Loucy (cell line): Measurements from ENCODE around the gene SPOCK3.

ENCODE experiments used
- H2AFZ ChIP-seq: fragments of 200-600 bp; sonication (generic); 2 replicates; pipeline ENCODE4 v1.6.0; 2016; ENCODE audit warnings: antibody characterized with exemption, mild to moderate bottlenecking, low read length, moderate library complexity
- H3F3A ChIP-seq: fragments of 200-600 bp; 2 replicates; pipeline ENCODE4 v1.6.0; 2016; ENCODE audit warnings: antibody characterized with exemption, low read depth, mild to moderate bottlenecking
- H3K27me3 ChIP-seq: fragments of 200-600 bp; sonication (generic); 2 replicates; pipeline ENCODE4 v1.6.1; 2014; ENCODE audit warnings: low read length, mild to moderate bottlenecking; ENCODE audit not compliant: insufficient read depth, poor library complexity, severe bottlenecking
- H3K36me3 ChIP-seq: fragments of 200-600 bp; sonication (generic); 2 replicates; pipeline ENCODE4 v1.6.1; 2016; ENCODE audit warnings: low read length; ENCODE audit not compliant: insufficient read depth
- H3K4me1 ChIP-seq: fragments of 200-600 bp; sonication (generic); 2 replicates; pipeline ENCODE4 v1.5.1; 2014; ENCODE audit warnings: low read length, mild to moderate bottlenecking; ENCODE audit not compliant: insufficient read depth, poor library complexity, severe bottlenecking
- H3K4me2 ChIP-seq: fragments of 200-600 bp; sonication (generic); 2 replicates; pipeline ENCODE4 v1.6.0; 2014; ENCODE audit warnings: antibody characterized with exemption, low read length, low read depth, mild to moderate bottlenecking; ENCODE audit not compliant: poor library complexity, severe bottlenecking
- H3K4me3 ChIP-seq: fragments of 200-600 bp; sonication (generic); 2 replicates; pipeline ENCODE4 v1.5.1; 2014; ENCODE audit warnings: low read length, mild to moderate bottlenecking, mixed read lengths; ENCODE audit not compliant: poor library complexity, severe bottlenecking
- H3K79me2 ChIP-seq: fragments of 200-600 bp; sonication (generic); 2 replicates; pipeline ENCODE4 v1.6.1; 2014; ENCODE audit warnings: low read length; ENCODE audit not compliant: insufficient read depth
- H3K9ac ChIP-seq: fragments of 200-600 bp; sonication (generic); 2 replicates; pipeline ENCODE4 v1.6.0; 2014; ENCODE audit warnings: mild to moderate bottlenecking, low read depth, low read length, moderate library complexity; ENCODE audit not compliant: poor library complexity, severe bottlenecking
- H3K9me2 ChIP-seq: fragments of 200-600 bp; sonication (generic); replicated peaks from 2 replicates; pipeline ENCODE4 v1.6.1; 2016; ENCODE audit warnings: low read depth, low read length, mixed read lengths
- H3K9me3 ChIP-seq: fragments of 200-600 bp; sonication (generic); 2 replicates; pipeline ENCODE4 v1.6.1; 2014; ENCODE audit warnings: mild to moderate bottlenecking, antibody characterized with exemption, low read length, low read depth; ENCODE audit not compliant: insufficient read depth
- H4K20me1 ChIP-seq: fragments of 200-600 bp; sonication (generic); 2 replicates; pipeline ENCODE4 v1.6.0; 2014; ENCODE audit warnings: antibody characterized with exemption, low read length, mild to moderate bottlenecking; ENCODE audit not compliant: insufficient read depth, poor library complexity, severe bottlenecking
- EZH2phosphoT487 ChIP-seq: fragments of 200-600 bp; IDR thresholded peaks from 2 replicates; pipeline ENCODE4 v1.6.1; 2018; ENCODE audit warnings: antibody characterized with exemption, mild to moderate bottlenecking, moderate library complexity, borderline replicate concordance
- TF ChIP-seq, protein P1 (sequence below): fragments of 200-600 bp; sonication (generic); conservative IDR thresholded peaks from 2 replicates; pipeline ENCODE4 v1.5.1; 2014; ENCODE audit warnings: mild to moderate bottlenecking, antibody characterized with exemption, low read length

Gene SPOCK3

DNA sequence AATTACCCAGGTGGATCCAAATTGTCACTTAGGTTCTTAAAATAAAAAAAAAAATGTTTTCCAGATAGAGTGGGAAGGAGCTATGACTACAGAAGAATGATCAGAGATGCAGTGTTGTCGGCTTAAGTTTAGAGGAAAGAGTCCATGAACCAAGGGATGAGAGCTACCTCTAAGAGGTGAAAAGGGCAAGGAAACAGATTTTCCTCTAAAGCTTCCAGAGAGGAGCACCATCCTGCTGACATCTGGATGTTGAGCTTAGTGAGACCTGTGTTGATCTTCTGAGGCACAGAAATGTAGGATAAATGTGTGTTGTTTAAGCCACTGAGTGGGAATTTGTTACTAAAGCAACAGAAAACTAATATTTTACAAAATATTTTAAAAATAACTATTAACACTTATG lies 498.7 kb downstream of the SPOCK3 start:
- H3K27me3 ChIP-seq, result no peaks in the 10 kb centered on the region
- H3K9me2 ChIP-seq, result no peaks in the 10 kb centered on the region
- TF ChIP-seq, protein P1, sequence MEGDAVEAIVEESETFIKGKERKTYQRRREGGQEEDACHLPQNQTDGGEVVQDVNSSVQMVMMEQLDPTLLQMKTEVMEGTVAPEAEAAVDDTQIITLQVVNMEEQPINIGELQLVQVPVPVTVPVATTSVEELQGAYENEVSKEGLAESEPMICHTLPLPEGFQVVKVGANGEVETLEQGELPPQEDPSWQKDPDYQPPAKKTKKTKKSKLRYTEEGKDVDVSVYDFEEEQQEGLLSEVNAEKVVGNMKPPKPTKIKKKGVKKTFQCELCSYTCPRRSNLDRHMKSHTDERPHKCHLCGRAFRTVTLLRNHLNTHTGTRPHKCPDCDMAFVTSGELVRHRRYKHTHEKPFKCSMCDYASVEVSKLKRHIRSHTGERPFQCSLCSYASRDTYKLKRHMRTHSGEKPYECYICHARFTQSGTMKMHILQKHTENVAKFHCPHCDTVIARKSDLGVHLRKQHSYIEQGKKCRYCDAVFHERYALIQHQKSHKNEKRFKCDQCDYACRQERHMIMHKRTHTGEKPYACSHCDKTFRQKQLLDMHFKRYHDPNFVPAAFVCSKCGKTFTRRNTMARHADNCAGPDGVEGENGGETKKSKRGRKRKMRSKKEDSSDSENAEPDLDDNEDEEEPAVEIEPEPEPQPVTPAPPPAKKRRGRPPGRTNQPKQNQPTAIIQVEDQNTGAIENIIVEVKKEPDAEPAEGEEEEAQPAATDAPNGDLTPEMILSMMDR, result no peak
- no peak for TF ChIP-seq EZH2phosphoT487
- H4K20me1 ChIP-seq, result no peaks in the 10 kb centered on the region
- H3K4me1 ChIP-seq, result no peaks in the 10 kb centered on the region
- no peak overlapping the region for H3K4me3 ChIP-seq
- no peak overlapping the region for H2AFZ ChIP-seq
- H3F3A ChIP-seq, result no peaks in the 10 kb centered on the region
- H3K4me2 ChIP-seq, result no peak overlapping the region
- no peaks in the 10 kb centered on the region for H3K79me2 ChIP-seq
- H3K9ac ChIP-seq, result no peak overlapping the region
- no peaks in the 10 kb centered on the region for H3K36me3 ChIP-seq
- H3K9me3 ChIP-seq, result no peaks in the 10 kb centered on the region

DNA sequence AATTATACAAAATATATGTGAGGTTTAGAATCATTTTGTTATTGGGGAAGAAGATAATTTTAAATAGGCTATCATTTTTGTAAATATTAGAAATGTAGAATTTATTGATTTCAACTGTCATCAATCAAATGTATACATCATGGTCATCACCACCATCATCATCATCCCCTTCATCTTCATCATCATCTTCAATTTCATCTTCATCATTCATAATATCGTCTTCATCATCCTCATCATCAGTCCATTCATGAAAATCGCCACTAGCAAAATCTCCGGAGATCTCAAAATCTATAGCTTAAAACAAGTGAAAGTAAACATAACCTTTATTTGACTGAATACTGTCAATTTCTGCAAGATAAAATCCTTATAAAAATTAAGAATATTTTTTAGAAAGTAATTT lies 499.5 kb downstream of the SPOCK3 start:
- no peak overlapping the region for H3K4me2 ChIP-seq
- H3K36me3 ChIP-seq, result no peaks in the 10 kb centered on the region
- H3K9me3 ChIP-seq, result no peaks in the 10 kb centered on the region
- H3K4me1 ChIP-seq, result no peaks in the 10 kb centered on the region
- no peak for TF ChIP-seq EZH2phosphoT487
- TF ChIP-seq, protein P1, result no peak
- no peaks in the 10 kb centered on the region for H3K27me3 ChIP-seq
- H3K79me2 ChIP-seq, result no peaks in the 10 kb centered on the region
- no peak overlapping the region for H3K9ac ChIP-seq
- no peaks in the 10 kb centered on the region for H3K9me2 ChIP-seq
- no peak overlapping the region for H3K4me3 ChIP-seq
- no peaks in the 10 kb centered on the region for H3F3A ChIP-seq
- no peaks in the 10 kb centered on the region for H4K20me1 ChIP-seq
- H2AFZ ChIP-seq, result no peak overlapping the region

DNA sequence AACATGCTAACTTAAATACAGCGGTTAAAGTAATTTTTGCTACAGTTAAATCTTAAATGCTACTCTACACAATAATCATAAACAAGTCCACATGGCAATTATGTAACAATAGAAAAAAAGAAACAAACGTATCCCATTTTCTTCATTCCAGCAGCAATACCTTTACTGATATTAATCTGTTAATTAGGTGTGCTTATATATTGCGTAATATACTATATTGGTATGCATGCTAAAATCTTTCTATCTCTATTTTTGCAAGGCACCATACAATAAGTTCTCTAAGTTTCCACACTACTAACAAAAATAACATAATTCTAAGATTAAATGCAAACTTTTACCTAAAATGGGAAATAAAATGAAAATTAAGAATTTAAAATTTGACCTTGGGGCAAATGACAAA lies 500.6 kb downstream of the SPOCK3 start:
- TF ChIP-seq, protein P1, result no peak
- TF ChIP-seq EZH2phosphoT487, result no peak
- Histone ChIP-seq H3K27me3 (no peaks in the 10 kb centered on the region), H3K4me3 (no peak overlapping the region)

More for the DNA sequence above, 500.6 kb downstream of the SPOCK3 start:
- Histone ChIP-seq H3K4me2 (no peak overlapping the region), H4K20me1 (no peaks in the 10 kb centered on the region), H3K9me3 (no peaks in the 10 kb centered on the region), H3K9me2 (no peaks in the 10 kb centered on the region), H2AFZ (no peak overlapping the region), H3K4me1 (no peaks in the 10 kb centered on the region), H3F3A (no peaks in the 10 kb centered on the region), H3K9ac (no peak overlapping the region), H3K36me3 (no peaks in the 10 kb centered on the region), H3K79me2 (no peaks in the 10 kb centered on the region)
